Adrenal gland (tissue), 12 donors: ENCODE data around the gene P2RY2. TPM values are rescaled to one million over a fixed set of nuclear protein-coding genes. Genes with fewer than 3 reads are reported as not detected.
"Not testable (repeated sequence)": the region's sequence is repeated elsewhere in the genome, so short reads cannot be mapped to it uniquely, and the experiment has no call there.

Source experiments
- DNase-seq, 7 donors: peaks; one replicate each; pipeline ENCODE4 v3.0.0-alpha.2; 2019 to 2020
- H3K27ac ChIP-seq, 5 donors: fragments of 200-600 bp; sonication (generic) in 4 of 5; 1 replicate in 3 of 5; 2 replicates in 2 of 5; pipeline versions ENCODE4 v1.5.1 to v1.8.0; 2016 to 2020; ENCODE audit warnings: mild to moderate bottlenecking in 1 of 5
- H3K27me3 ChIP-seq: fragments of 200-600 bp; 2 replicates; pipeline ENCODE4 v1.8.0; 2021
- H3K36me3 ChIP-seq, 2 donors: fragments of 200-600 bp; replicated peaks in 1 of 2; 1 replicate in 1 of 2; 2 replicates in 1 of 2; pipeline versions ENCODE4 v1.5.1 to v1.8.0; 2018 to 2022
- H3K4me1 ChIP-seq, 2 donors: fragments of 200-600 bp; replicated peaks in 1 of 2; 1 replicate in 1 of 2; 2 replicates in 1 of 2; pipeline versions ENCODE4 v1.5.1 to v1.8.0; 2018 to 2021
- H3K4me3 ChIP-seq, 4 donors: fragments of 200-600 bp; sonication (generic) in 3 of 4; one replicate each; pipeline ENCODE4 v1.5.1; 2016 to 2018
- H3K9me3 ChIP-seq, 3 donors: fragments of 200-600 bp; sonication (generic) in 1 of 3; replicated peaks in 1 of 3; 1 replicate in 2 of 3; 2 replicates in 1 of 3; pipeline versions ENCODE4 v1.5.1 to v1.8.0; 2016 to 2021
- POLR2A ChIP-seq, 2 donors: fragments of 450-650 bp; IDR thresholded peaks; one replicate each; pipeline ENCODE4 v1.6.1; 2017; ENCODE audit warnings: antibody characterized with exemption in 2 of 2, mild to moderate bottlenecking in 2 of 2, moderate library complexity in 1 of 2
- WGBS, 4 donors: extraction: QIAGEN DNeasy Blood & Tissue Kit in 2 of 4; methylation state at CpG; one replicate each; pipeline versions ENCODE4 v1.1.5 to v1.1.7; 2013 to 2017; 5-methylcytosine and 5-hydroxymethylcytosine counted together
- intact Hi-C, 2 donors: fragments of 100-400 bp; cut with DNase I; formaldehyde crosslinking; loops; one replicate each; pipeline versions ENCODE4 v1.14.1 to v1.15.0; 2022 to 2023
- polyA plus RNA-seq, 3 donors: library from polyadenylated mRNA; stranded (reverse); fragments of 200-250 nt in 2 of 3; fragments of 350-450 nt in 1 of 3; fragmentation: Illumina TruSeq in 1 of 3; extraction: RNeasy Lipid Tissue Mini Kit (QIAGEN cat#74804) in 1 of 3; gene quantifications; one replicate each; pipeline ENCODE4 v1.2.3, GENCODE V29; 2013 to 2014
- total RNA-seq, 9 donors: library from RNA; depleted of rRNA in 4 of 9; stranded (reverse); fragments of >200 nt in 4 of 9; fragments of 120-200 nt in 1 of 9; fragmentation: NEBNext Ultra II Directional in 1 of 9; extraction: Animal tissue kit (Norgen Biotek cat#: 25700) in 1 of 9; gene quantifications; one replicate each; pipeline versions ENCODE4 v1.1.0 to v1.2.4, GENCODE V29; 2013 to 2023
- TF ChIP-seq, protein P1 (sequence below), 6 experiments: fragments of 450-650 bp in 4 of 6; fragments of 200-600 bp in 2 of 6; sonication (generic) in 1 of 6; IDR thresholded peaks; 1 replicate in 5 of 6; 2 replicates in 1 of 6; pipeline versions ENCODE4 v1.5.1 to v1.8.0; 2016 to 2021; ENCODE audit warnings: antibody characterized with exemption in 6 of 6, mild to moderate bottlenecking in 2 of 6, moderate library complexity in 1 of 6
- donor health status: healthy with polysubstance abuse.
- donor health status: Bipolar disorder and iron deficiency.
- donor health status: DM: yes; HTN: yes; CAD: no.
- donor health status: DM: no; HTN: no; CAD: no.
- donor health status: DM: no; HTN: no; CAD: no.
- donor health status: DM: yes; HTN: yes; CAD: no.

Gene P2RY2
- total and polyA plus RNA-seq, 12 donors, result 1.3 to 51.6 (median 7.6) TPM

DNA sequence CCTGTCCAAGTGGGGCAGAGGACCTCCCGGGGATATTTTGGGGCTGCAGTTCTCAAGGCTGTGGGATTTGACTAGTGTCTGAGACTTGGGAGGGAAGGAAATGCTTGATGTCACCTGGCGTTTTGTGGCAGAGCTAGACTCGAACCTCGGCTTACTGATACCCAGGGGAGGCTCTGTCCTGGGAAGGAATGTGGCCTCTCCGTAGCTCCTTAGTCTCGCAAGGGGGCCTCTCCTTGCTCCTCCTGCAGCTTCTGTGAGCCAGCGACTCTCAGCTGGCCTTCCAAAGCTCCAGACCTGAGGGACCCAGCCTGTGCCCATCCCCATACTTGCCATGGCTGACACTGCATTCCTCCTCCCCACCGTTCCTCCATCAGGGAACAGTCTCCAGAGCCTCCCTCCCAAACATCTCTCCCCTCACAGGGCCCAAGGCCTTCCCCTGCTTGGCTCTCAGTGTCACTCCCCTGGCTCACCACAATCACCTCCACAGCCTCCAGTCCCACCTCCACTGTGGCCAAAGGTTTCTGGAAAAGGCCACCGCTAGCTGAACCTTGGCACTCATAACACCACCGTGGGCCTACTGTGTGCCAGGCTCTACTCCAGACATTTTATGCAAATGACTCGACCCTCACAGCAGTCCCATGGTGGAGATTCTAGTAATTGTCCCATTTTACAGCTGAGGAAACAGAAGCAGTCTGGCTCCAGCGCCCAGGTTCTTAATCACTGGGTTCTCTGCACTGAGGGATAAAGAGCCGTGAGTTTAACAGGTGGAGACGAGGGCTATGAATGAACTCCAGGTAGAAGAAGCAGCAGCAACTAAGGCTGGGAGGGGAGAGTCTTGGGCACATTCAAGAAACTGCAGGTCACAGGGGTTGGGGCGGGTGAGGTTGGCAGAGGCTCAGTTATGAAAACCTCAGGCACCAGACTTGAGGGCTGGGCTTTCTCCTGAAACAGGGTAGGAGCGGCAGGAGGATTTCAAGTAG lies 12.1 kb downstream of the P2RY2 start:
- Histone ChIP-seq H3K27me3 (no peaks in the 10 kb centered on the region), H3K36me3 (no peaks in the 10 kb centered on the region), H3K27ac (no peak overlapping the region), H3K4me1 (no peaks in the 10 kb centered on the region), H3K4me3 (no peak overlapping the region), H3K9me3 (no peaks in the 10 kb centered on the region)
- WGBS, 4 donors, result 83 to 87% (median 85%) methylated on average over 15 to 16 of the region's 16 CpGs
- no peak for TF ChIP-seq POLR2A (IDR thresholded peaks at IDR 0.05)
- TF ChIP-seq, protein P1, sequence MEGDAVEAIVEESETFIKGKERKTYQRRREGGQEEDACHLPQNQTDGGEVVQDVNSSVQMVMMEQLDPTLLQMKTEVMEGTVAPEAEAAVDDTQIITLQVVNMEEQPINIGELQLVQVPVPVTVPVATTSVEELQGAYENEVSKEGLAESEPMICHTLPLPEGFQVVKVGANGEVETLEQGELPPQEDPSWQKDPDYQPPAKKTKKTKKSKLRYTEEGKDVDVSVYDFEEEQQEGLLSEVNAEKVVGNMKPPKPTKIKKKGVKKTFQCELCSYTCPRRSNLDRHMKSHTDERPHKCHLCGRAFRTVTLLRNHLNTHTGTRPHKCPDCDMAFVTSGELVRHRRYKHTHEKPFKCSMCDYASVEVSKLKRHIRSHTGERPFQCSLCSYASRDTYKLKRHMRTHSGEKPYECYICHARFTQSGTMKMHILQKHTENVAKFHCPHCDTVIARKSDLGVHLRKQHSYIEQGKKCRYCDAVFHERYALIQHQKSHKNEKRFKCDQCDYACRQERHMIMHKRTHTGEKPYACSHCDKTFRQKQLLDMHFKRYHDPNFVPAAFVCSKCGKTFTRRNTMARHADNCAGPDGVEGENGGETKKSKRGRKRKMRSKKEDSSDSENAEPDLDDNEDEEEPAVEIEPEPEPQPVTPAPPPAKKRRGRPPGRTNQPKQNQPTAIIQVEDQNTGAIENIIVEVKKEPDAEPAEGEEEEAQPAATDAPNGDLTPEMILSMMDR (IDR thresholded peaks at IDR 0.05), result no peak
- intact Hi-C loops, result loop anchor here in 1 of 2 donors (5.0 kb wide), 1 partner anchor 38 kb away; no protein-coding TSS in a partner anchor
- peak in 4 of 7 donors; percentile 9 to 35 (median 12) for DNase-seq

DNA sequence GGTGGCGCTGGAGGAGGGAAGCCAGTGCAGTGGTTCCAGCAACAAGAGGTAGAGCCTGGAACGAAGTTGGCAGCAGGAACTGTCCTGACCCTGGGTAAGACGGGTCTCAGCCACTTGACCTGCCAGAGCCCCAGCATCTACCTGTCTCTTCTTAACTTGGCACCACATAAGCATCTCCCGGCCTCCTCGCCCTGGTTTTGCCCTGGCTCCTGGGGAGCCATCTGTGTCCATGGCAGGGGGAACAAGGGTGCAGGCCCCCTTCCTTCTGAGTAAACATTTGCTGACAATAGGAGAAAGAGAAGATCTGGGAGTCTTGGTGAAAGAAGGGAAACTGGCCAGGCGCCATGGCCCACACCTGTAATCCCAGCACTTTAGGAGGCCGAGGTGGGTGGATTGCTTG lies 12.8 kb downstream of the P2RY2 start:
- Histone ChIP-seq H3K9me3 (no peaks in the 10 kb centered on the region), H3K27me3 (no peaks in the 10 kb centered on the region), H3K27ac (no peak overlapping the region), H3K36me3 (no peaks in the 10 kb centered on the region), H3K4me3 (no peak overlapping the region), H3K4me1 (no peaks in the 10 kb centered on the region)
- WGBS, 4 donors, result 91 to 98% (median 97%) methylated on average over 6 to 7 of the region's 7 CpGs
- intact Hi-C loops, result loop anchor here in 1 of 2 donors (5.0 kb wide), 1 partner anchor 39 kb away; no protein-coding TSS in a partner anchor
- DNase-seq, result peak in 3 of 7 donors; percentile 9 to 38 (median 11)
- TF ChIP-seq, protein P1 (IDR thresholded peaks at IDR 0.05), result no peak
- TF ChIP-seq POLR2A (IDR thresholded peaks at IDR 0.05), result no peak

DNA sequence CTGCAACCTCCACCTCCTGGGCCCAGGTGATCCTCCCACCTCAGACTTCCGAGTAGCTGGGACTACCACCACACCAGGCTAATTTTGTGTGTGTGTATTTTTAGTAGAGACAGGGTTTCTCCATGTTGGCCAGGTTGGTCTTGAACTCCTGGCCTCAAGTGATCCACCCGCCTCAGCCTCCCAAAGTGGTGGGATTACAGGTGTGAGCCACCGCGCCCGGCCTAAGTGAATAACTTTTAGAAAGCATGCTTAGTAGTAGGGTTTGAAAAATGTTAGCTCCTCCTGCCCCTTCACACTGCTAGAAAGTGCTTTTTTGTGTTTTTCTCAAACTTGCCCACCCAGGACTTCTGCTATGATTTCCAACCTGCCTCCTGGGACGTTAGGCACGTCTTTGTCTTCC lies 14.4 kb downstream of the P2RY2 start:
- not testable (repeated sequence) for H3K4me1 ChIP-seq, H3K4me3 ChIP-seq, H3K27me3 ChIP-seq, H3K36me3 ChIP-seq, H3K9me3 ChIP-seq, H3K27ac ChIP-seq
- intact Hi-C loops, result loop anchor here in 1 of 2 donors (5.0 kb wide), 1 partner anchor 40 kb away; no protein-coding TSS in a partner anchor
- WGBS, 4 donors, result 95 to 97% (median 97%) methylated on average over 6 to 7 of the region's 7 CpGs
- DNase-seq, result peak in 2 of 7 donors; percentile 3 to 28

DNA sequence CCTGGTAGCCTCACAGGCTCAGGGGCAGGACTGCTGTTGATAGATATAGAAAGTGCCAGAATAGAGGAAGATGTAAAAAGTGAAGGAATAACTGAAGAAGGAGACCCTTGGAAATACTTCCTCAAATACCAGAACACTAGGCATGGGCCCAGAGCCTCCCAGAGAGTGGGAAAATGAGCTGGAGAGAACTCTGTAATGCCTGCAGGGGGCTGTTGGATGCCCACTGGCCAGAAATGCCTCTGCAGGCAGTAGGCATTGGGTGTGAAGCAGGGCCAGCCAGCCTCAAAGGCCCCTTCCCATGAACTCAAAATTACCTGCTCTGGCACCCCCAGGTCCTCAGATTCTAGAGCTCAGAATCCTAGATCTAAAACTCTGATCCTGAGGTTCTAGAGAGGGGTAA lies 15.1 kb downstream of the P2RY2 start:
- Histone ChIP-seq H3K9me3 (no peaks in the 10 kb centered on the region), H3K4me1 (no peaks in the 10 kb centered on the region), H3K27me3 (no peaks in the 10 kb centered on the region), H3K4me3 (no peak overlapping the region), H3K27ac (no peak overlapping the region), H3K36me3 (no peaks in the 10 kb centered on the region)
- peak in 2 of 7 donors; percentile 9 to 11 for DNase-seq
- intact Hi-C loops, result loop anchor here in 1 of 2 donors (5.0 kb wide), 1 partner anchor 41 kb away; no protein-coding TSS in a partner anchor
- TF ChIP-seq, protein P1 (IDR thresholded peaks at IDR 0.05), result no peak
- no peak for TF ChIP-seq POLR2A (IDR thresholded peaks at IDR 0.05)
